Stimulated activated CD4-positive, alpha-beta T cell treated with anti-CD3 and anti-CD28 coated beads, Interleukin-2, amount 100 ng/mL, for 48 hours (primary cell): ENCODE measurements around the gene CDC14C.
"Not testable (repeated sequence)": the region's sequence is repeated elsewhere in the genome, so short reads cannot be mapped to it uniquely, and the experiment has no call there.

Source experiments
- DNase-seq, 2 donors: peaks; one replicate each; pipeline ENCODE4 v3.0.0-alpha.2; 2020

Gene CDC14C

DNA sequence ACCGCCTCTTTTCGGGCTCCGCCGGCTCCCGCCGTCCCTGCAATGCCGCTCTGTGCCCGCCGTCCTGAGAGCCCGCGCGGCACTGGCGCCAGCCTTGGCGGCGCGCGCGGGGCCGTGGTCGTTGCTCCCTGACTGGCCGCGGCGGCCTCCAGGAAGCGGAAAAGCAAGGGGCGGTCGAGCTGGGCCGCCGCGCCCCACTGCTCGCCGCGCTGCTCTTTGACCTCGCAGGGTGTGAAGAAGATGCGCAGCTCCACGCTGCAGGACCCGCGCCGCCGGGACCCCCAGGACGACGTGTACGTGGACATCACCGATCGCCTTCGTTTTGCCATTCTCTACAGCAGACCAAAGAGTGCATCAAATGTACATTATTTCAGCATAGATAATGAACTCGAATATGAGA lies at the start of gene CDC14C:
Gene CDC14C, plus strand, starts transcription at position 115 of the 400 bp plus-strand sequence. Its CDS starts 126 bp downstream, at position 241.
- no peak for DNase-seq

DNA sequence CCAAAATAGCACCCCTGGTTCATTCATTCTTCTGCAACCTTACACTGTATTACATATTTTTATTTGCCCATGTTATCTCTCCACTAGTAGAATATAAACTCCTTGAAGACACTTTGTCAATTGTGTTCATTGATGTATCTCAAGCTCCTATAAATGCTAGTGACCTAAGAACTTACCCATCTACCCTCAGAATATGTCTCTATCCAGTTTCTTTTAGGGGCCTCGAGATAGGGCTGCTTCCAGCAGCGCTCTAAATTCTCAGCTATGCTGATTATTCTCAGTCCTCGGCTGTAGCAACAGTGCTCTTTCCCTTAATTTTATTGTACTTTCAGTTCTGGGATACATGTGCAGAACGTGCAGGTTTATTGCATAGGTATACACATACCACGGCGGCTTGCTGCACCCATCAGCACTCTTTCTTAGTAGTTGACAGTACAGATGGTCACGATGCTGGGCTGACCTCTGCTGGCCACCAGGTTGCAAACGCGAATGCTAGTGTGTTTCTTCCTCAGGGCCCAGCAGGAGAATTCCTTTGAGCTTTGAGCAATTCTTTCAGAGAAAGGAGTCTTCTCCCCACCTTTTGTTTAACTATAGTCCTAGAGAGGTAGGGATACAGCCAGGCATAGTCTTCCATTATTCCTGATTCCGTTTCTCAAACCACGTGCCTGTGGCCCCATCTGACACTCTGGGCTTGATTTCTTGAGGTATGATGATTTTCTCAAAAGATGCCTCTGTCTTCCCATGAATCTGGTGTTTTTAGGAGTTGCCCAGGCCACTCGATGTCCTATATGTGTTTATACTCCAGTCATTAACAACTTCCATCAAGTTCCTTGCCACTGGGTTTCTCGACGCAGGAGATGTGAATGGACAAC lies 49.1 kb upstream of the CDC14C start:
- no peak for DNase-seq

DNA sequence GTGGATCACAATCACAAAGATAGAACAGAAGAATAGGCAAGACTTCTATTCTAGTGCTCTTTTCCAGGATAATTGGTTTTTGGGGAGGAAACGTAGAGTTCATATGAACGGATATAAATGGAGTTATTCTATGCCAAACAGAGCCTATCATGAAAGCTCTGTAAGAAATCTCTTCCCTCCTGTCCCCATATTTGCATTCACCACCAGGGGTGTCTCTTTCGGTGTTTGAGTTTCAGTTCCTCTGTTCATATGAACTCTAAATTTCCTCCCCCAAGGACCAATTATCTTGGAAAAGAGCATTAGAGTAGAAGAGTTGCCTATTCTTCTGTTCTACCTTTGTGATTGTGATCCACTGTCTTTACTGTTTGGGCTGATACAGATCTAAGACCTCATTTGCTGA lies 48.3 kb upstream of the CDC14C start:
- no peak for DNase-seq

DNA sequence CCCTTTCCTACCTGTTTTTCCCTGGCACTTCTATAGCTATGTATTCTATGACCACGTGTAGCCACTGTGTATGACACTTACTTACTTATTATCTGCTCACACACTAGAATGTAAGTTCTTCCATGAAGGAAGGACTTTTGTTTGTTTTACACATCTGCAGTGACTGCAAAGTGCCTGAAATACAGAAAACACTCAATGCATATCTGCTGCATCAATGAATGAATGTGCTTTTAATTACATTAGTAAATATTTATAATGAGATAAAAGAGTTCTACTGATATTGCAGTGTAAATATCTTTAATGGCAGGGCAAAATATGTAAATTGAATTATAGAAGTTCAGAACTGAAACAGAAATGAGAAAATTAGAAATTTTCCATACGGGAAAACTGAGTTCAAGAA lies 43.5 kb upstream of the CDC14C start:
- no peak for DNase-seq

DNA sequence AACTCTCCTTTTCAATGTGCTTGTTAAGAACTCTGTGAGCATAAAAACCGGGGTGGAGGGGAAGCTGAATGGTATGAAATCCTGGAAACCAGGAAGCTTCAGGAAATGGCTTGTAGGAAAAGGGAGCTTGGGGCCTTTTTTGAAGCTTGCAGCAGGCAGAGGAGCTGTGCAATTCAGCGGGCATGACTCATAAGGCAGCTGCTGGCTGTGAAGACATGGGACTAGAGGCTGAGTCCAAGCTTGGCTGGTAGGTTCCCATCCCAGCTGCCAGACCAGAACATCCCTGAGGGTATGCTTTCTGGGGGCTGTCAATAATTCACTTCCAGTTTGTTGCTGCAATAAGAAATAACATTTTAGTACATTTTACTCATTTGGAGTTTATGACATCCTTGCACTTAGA lies 36.8 kb upstream of the CDC14C start:
- no peak for DNase-seq

DNA sequence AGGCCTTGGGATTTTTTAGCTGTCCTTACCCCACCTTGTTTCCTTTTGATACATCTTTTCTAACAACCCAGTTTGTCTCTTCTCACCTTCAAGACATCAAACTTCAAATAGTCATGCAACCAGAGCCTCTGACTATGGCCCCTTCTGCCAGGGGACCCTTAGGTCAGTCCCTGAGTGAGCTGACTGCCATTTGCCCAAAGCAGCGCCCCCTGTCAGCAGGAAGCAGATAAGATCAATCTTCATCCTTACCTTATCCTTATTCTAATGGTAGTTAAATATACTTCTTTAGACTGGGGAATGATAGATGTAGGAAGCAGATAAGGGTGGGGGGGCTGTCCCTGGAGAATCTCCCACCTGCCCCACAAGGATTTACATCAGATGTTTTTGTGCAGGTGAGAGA lies 29.8 kb upstream of the CDC14C start:
- no peak for DNase-seq

DNA sequence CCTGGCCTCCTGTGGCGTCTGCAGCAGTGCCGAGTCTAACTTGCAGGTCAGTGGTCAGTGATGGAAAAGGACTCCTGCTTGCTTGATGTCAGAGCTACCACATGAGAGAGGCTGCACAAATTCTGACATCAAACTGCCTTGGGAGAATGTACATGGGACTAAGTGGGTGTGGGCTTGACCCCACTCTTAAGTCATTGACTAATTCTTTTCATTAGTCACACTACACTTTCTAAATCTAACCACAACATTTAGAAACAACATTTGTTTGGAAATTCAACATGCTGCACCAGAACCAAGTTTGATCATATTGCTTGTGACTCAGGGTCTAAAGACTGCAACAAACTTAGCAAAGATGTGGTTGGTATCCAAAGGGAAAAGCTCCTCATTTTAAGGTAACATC lies 24.4 kb upstream of the CDC14C start:
- DNase-seq = no peak

DNA sequence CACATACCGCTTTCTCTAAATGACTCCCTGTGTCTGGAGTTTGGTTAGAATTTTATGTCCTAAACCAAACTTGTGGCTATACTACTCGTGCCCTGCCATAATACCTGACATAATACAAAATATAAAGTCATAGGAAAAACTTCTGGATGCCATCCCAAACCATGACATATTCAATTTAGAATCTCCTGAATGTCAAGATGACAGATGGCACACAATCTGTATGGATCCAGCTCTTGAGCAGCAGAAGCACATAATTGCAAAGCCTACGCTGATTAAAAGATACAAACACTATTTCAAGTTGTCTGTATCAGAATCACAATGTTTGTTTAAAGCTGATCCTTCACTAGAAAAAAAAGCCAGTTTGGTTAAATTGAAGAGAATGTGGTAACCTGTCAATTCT lies 22.4 kb upstream of the CDC14C start:
- no peak for DNase-seq

DNA sequence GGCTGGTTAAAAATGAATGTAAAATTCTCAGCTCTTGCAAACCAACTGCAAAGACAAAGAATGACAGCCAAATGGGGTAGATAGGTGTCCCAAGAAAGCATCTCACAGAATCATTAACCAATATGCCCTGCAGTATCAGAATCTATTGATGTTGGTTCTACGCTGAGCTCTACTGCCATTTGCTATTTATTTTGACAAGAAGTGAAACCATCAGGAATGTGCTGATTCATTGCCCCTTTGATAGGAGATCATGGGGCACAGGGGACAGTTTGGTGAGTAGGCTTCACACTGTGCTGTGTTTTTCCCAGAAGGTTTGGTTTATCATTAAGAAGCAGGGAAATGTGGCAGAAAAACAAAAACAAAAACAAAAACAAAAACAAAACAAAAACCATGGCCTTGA lies 19.4 kb upstream of the CDC14C start:
- DNase-seq = no peak

DNA sequence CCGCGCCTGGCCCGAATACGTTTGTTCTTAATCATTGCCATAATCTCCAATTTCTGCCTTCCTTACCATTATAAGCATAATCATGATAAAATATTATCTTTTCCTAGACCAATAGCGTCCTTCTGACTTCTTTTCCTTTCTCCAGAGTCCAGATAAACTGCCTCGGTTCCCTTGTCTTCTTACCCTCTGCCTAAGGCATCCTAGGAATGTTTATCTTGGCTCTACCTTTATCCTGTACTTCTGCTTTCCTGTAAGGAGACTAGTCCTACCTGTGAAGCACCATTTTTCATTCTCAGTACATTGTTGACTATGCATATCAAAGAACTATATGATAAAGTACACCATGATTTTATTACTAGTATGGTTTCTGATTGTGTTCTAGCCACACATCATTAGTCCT lies 18.7 kb upstream of the CDC14C start:
- not testable (repeated sequence) for DNase-seq

DNA sequence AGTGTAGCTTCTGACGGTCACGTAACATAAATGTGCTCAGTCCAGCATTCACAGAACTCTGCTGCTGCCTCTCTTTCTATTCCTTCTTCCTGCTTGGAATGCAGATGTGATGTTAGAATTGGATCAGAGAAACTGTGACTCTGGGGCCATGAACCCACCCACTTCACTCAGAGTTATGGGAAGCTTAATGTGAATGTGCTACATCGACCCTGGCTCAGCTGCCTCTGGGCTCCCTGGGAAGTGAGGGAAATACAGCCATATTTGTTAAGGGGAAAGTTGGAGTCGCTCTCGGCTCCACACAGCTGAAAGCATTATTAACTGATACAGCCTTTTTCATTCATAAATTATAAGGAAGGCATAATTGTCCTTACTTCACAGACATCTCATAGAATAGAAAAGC lies 14.5 kb upstream of the CDC14C start:
- not testable (repeated sequence) for DNase-seq

DNA sequence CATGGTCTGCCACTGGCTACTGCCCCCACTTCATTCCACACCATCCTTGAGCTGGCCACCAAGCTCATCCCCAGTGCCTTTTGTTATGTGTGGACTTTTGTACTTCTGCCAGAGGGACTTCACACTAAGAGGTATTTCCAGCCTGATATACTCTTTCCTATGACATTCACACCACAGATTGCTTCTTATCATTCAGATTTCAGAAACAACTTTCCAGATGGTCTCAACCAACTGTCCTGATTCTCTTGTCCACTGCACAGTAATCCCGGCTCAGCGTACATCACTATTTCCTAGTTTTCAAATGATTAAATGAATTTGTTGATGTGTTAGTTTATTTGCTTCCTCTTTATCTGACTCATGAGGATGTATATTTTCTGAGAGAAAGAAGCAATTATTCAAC lies 7.1 kb downstream of the CDC14C start:
- DNase-seq = no peak

DNA sequence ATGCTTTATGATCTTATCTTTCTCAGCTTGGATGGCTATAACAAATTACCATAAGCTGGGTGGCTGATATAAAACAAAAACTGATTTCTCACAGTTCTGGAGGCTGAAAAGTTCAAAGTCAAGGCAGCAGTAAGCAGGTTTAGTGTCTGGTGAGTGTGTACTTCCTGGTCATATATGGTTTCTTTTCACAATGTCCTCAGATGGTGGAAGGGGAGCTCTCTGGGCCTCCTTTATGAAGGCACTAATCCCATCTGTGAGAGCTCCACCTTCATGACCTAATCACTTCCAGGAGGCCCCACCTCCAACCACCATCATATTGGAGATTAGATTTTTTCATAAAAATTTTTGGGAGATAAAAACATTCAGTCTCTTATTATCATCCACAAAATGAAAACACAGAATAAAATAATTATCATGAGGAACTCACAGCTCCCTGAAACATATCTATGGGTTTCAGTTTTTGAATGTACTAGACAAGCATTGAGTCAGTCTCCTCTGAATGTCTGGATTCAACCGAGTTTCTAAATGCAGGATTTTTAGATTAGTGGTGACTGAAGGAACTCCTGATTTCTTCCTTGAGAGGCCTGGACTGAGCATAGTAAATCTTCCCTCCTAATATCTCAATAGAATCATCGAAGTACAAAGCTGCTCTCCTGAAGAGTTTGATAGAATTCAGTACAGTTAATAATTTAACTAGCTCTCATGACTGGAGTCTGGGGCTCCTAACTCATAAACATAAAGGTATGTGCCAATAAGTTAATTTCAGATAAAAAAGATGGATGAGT lies 8.0 kb downstream of the CDC14C start:
- DNase-seq = no peak

DNA sequence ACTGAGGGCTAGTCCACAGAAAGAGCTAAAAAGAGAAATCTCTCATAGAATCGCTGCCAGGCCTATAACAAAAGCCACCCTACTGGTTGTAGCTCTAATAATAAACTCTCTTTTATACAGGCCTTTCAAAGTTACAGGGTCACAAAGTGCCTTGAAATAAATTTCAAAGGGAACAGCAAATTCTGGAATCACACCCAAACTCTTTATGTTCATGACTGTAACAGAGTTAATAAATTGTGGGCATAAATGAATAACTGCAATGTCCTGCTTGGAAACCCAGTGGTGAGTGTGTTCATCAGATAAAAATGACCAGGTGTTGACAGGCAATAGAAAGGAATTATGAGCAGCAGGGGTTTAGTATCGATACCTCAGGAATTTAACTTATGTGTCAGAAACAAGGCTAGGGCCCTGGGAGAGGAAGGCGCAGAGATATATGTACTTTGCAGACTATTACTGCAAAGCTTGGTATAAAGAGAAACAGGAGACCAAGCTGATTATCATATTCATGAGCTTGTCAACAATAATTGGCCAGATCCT lies 9.3 kb downstream of the CDC14C start:
- no peak for DNase-seq

DNA sequence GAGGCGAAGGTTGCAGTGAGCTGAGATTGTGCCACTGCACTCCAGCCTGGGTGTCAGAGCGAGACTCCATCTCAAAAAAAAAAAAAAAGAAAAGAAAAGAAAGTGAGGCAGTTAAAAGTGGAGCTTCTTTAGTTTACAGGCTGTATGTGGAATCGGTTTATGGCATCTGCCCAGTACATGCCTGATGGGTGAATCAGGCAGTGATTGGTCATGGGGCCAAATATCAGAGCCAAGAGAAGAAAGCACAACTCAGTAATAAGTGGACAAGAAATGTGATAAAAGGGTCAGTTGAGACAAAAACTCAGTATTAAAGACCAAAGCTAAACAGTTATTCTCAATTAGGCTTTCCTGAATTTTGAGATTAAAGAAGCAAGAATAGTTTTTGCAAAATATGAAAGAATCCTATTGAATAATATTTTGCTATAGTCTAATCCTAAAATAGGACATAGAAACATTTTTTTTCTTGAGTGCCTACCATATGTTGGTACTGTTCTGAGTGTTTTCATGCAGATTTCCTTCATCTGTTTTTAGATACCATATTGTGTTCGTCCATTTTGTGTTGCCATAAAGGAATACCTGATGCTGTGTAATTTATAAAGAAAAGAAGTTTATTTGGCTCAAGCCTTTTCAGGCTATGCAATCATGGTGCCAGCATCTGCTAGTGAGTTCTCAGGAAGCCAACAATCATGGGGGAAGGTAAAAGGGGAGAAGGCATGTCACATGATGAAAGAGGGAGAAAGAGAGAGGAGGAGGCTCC lies 14.4 kb downstream of the CDC14C start:
- DNase-seq = no peak

DNA sequence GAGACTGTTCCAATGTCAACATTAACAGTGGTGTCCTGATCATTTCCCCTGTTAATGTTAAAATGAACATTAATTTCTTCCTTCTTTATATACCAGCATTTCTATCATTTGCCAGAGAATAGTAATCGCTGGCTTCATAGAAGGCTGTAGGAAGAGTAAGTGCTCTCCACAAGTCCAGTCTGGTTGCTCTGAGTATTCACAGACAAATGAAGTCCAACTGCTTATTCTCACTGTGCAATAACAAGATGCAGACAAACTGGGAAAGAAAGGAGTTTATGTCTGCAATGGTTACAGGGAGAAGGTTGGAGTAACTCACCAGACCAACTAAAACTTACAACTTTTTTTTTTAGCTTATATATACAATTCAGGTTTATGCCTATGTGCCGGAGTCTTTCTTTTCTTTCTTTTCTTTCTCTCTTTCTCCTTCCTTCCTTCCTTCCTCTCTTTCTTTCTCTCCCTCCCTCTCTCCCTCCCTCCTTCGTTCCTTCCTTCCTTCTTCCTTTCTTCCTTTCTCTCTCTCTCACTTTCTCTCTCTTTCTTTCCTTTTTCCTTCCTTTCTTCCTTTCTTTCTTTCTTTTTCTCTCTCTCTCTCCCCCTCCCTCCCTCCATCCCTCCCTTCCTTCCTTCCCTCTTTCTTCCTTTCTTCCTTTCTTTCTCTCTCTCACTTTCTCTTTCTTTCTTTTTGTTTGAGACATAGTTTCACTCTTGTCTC lies 19.1 kb downstream of the CDC14C start:
- DNase-seq = no peak

DNA sequence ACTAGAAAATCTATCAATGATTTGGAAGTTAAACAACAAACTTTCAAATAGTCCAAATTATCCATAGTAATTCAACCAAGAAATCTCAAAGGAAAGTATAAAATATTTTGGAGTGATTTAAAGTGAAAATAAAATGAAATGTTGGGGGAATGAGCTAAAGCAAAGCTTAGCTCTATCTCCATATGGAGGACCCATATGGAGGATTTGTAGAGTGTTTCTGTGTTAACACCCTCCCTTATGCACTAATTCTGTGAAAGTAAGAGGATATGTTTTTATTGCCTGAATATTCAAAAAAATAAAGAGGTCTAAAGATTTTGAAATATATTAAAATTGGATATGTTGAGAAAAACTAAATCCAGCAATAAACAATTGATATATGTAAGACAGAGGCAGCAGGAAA lies 31.6 kb downstream of the CDC14C start:
- DNase-seq = no peak

DNA sequence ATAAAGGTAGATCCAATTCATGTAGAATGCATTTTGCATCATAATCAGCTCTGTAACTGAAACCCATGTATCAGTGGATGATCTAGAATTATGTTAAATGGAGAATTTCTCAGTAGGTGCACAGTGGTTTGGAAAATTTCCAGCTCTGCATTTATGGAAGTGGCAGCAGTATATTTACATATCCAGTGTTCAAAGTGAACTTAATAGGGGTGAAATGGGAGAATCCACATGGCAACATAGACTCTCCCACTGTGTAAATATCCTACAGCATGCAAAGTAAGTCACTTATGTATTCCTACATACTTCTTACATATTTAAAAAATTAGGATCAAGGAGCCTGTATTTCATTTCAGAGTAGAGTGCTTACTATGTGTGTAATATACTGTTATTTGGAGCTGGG lies 35.3 kb downstream of the CDC14C start:
- DNase-seq = no peak

DNA sequence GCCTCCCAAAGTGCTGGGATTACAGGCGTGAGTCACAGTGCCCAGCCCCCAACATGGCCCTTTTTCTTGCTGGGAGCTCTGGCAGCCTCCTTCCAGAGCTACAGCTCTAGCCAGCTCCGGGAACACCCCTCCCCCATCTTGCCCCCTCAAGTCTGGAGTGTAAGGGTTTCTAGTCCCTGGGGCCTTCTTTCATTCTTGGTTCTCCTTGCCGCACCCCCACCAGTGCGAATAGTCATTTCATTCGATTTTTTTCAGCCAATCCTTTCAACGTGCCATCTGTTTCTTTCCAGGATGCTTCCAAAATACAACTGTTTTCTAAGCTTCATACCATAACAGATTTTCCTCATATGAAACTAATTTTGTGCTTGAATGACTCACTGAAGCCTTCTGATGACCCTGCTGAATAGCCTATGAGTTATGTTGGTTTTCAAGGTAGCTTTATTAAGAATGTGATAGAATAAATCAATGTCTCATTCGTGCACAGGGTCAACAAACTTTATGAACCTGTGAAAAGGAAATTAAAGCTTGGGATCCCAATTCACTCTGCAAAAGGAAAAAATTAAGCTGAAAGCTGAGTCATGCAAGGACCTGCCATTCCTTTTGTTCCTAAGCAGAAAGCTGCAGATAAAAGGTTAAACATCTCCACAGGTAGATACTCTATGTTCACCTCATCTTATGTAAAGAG lies 38.6 kb downstream of the CDC14C start:
- no peak for DNase-seq

DNA sequence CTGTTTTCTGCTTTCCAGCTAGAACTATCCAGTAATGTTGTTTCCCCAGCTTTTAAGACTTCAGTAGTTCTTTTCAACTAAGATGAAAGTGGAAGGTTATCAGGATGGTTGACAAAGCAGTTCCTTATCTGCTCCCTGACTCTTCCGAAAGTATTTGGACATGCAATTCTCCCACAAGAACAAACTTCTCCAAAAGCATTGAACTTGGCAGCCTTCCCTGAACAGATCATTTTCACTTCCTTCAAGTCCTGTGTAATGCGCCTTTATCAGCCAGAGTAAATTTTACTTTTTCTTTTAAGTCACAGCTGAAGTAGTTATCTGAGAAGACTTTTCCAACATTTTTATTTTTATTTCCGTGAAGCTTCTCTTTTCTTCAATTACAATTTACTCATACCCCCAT lies 39.7 kb downstream of the CDC14C start:
- no peak for DNase-seq

DNA sequence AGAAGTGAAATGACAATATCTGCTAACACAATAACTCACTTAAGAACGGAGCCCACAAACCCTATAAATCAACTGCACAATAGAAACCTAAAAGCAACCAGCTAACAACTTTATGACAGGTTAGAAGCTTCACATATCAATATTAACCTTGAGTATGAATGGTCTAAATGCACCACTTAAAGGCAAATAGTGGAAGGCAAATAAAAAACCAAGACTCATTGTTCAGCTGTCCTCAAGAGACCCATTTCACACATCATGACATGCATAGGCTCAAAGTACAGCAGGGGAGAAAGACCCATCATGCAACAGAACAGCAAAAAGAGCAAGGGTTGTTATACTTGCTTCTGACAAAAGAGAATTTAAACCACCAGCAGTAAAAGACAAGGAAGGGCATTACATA lies 46.8 kb downstream of the CDC14C start:
- DNase-seq = no peak

DNA sequence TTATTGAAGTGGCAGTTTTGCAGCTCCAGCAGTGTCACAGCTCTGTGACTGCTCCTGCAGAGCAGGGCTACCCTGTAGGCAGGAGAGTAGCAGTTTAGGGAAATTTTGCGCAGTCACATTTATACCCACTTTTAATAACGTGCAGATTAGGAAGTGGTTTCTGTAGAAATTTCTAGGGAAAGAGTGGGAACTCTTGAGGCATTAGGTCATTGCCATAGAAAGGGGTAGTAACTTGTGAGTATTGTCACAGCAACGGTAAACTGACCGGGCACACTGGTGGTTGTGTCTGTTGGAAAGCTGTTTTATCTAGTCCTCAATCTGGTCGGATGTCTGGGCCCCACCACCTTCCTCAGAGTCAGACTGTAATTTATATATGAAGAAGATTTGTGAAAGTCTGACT lies 51.9 kb downstream of the CDC14C start:
- no peak for DNase-seq
